HepG2 (cell line): ENCODE measurements around the gene FGA. TPM values are rescaled to one million over a fixed set of nuclear protein-coding genes. Genes with fewer than 3 reads are reported as not detected.

Experiments used
- ETV6 ChIP-seq: sonication (generic); formaldehyde crosslinking; conservative IDR thresholded peaks from 2 replicates; pipeline ENCODE4 v1.4.0; 2020; ENCODE audit warnings: missing genetic modification reagents
- IKZF4 ChIP-seq: sonication (generic); formaldehyde crosslinking; IDR thresholded peaks from 2 replicates; pipeline ENCODE4 v1.5.1; 2020; ENCODE audit warnings: borderline replicate concordance, mild to moderate bottlenecking, low read depth, missing genetic modification reagents; ENCODE audit errors: not compliant biosample characterization
- PAX8 ChIP-seq: sonication (generic); formaldehyde crosslinking; IDR thresholded peaks from 2 replicates; pipeline ENCODE4 v1.8.0; 2022; ENCODE audit warnings: mild to moderate bottlenecking, missing genetic modification reagents, borderline replicate concordance
- TBL1XR1 ChIP-seq: fragments of 150-350 bp; IDR thresholded peaks from 2 replicates; pipeline ENCODE4 v1.6.1; 2014; ENCODE audit warnings: borderline replicate concordance, low read length; ENCODE audit not compliant: partially characterized antibody
- U2AF1 ChIP-seq: fragments of 200-400 bp; formaldehyde crosslinking; optimal IDR thresholded peaks from 2 replicates; pipeline ENCODE3; 2017; ENCODE audit warnings: mild to moderate bottlenecking, low read depth, low read length
- ZNF180 ChIP-seq: sonication (generic); formaldehyde crosslinking; IDR thresholded peaks from 2 replicates; pipeline ENCODE4 v1.4.0; 2020; ENCODE audit warnings: low read depth, missing genetic modification reagents, borderline replicate concordance
- ZNF451 ChIP-seq: sonication (generic); formaldehyde crosslinking; IDR thresholded peaks from 2 replicates; pipeline ENCODE4 v1.5.0; 2020; ENCODE audit warnings: mild to moderate bottlenecking, missing genetic modification reagents
- ZNF720 ChIP-seq: sonication (generic); formaldehyde crosslinking; IDR thresholded peaks from 2 replicates; pipeline ENCODE4 v1.4.0; 2020; ENCODE audit warnings: missing genetic modification reagents
- polyA plus RNA-seq, 8 experiments: library from polyadenylated mRNA; depleted of rRNA in 3 of 8; stranded (reverse) in 7 of 8; unstranded in 1 of 8; fragments of >200 nt; fragmentation: Illumina TruSeq in 4 of 8; extraction: Trizol in 4 of 8; gene quantifications; 2 replicates each; pipeline versions ENCODE4 v1.2.1 to v1.2.3, GENCODE V29; 2011 to 2016; ENCODE audit warnings: low read depth in 4 of 8, missing spikeins in 1 of 8, mixed read lengths in 1 of 8; ENCODE audit not compliant: insufficient read depth in 1 of 8
- total RNA-seq, 5 experiments: library from RNA; depleted of rRNA; stranded (reverse); fragments of >200 nt; fragmentation: Illumina TruSeq; extraction: Trizol; gene quantifications; 2 replicates each; pipeline ENCODE4 v1.2.3, GENCODE V29; 2016; ENCODE audit warnings: low read depth in 1 of 5
- TF ChIP-seq, protein P1 (sequence below): sonication (generic); formaldehyde crosslinking; conservative IDR thresholded peaks from 2 replicates; pipeline ENCODE4 v1.8.0; 2022; ENCODE audit warnings: low read depth, missing genetic modification reagents
- TF ChIP-seq, protein P2 (sequence below), 2 experiments: fragments of 450-650 bp in 1 of 2; sonication (generic) in 1 of 2; formaldehyde crosslinking in 1 of 2; IDR thresholded peaks; 2 replicates each; pipeline versions ENCODE4 v1.6.1 to v1.8.0; 2016 to 2022; ENCODE audit warnings: antibody characterized with exemption in 1 of 2, mild to moderate bottlenecking in 1 of 2, missing genetic modification reagents in 1 of 2
- TF ChIP-seq, protein P3 (sequence below): sonication (generic); formaldehyde crosslinking; IDR thresholded peaks from 2 replicates; pipeline ENCODE4 v1.5.1; 2020; ENCODE audit warnings: missing genetic modification reagents, mild to moderate bottlenecking, borderline replicate concordance
- TF ChIP-seq, protein P4 (sequence below): sonication (generic); formaldehyde crosslinking; IDR thresholded peaks from 2 replicates; pipeline ENCODE4 v1.5.0; 2020; ENCODE audit warnings: mild to moderate bottlenecking, missing genetic modification reagents

FGA gene
- total and polyA plus RNA-seq, 2 of the 13 experiments (the other 11 are each of a cell fraction or from before 2014, with no cell fraction given), result 640 to 1,523 TPM

DNA sequence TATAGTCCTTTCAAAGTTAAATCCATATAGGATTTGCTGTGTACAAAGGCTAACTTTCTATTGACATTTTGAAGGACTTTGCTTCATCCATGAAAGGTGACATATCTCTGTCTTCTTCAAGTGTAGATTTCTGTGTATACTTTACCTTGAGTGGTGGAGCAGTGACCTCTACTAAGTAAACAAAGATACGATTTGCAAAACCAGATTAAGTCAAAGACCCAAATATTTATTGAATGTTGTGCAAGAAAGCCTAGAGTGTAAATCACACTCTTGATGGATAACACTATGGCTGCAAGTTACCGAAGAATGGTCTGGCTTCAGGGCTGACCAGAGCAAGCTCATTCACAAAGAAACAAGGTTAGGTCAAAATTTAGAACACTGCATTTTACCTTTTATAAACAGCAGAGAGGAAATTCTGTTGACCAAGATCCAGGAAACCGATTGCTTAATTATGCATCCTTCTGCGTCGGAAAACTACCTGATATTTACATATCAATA, 27.3 kb upstream of the FGA start (continued):
- TF ChIP-seq, protein P1, sequence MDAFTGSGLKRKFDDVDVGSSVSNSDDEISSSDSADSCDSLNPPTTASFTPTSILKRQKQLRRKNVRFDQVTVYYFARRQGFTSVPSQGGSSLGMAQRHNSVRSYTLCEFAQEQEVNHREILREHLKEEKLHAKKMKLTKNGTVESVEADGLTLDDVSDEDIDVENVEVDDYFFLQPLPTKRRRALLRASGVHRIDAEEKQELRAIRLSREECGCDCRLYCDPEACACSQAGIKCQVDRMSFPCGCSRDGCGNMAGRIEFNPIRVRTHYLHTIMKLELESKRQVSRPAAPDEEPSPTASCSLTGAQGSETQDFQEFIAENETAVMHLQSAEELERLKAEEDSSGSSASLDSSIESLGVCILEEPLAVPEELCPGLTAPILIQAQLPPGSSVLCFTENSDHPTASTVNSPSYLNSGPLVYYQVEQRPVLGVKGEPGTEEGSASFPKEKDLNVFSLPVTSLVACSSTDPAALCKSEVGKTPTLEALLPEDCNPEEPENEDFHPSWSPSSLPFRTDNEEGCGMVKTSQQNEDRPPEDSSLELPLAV (CRISPR knock-in tag), result no peak
- no peak for TF ChIP-seq ZNF451 (CRISPR knock-in tag)
- no peak for TF ChIP-seq U2AF1
- TF ChIP-seq, protein P2, sequence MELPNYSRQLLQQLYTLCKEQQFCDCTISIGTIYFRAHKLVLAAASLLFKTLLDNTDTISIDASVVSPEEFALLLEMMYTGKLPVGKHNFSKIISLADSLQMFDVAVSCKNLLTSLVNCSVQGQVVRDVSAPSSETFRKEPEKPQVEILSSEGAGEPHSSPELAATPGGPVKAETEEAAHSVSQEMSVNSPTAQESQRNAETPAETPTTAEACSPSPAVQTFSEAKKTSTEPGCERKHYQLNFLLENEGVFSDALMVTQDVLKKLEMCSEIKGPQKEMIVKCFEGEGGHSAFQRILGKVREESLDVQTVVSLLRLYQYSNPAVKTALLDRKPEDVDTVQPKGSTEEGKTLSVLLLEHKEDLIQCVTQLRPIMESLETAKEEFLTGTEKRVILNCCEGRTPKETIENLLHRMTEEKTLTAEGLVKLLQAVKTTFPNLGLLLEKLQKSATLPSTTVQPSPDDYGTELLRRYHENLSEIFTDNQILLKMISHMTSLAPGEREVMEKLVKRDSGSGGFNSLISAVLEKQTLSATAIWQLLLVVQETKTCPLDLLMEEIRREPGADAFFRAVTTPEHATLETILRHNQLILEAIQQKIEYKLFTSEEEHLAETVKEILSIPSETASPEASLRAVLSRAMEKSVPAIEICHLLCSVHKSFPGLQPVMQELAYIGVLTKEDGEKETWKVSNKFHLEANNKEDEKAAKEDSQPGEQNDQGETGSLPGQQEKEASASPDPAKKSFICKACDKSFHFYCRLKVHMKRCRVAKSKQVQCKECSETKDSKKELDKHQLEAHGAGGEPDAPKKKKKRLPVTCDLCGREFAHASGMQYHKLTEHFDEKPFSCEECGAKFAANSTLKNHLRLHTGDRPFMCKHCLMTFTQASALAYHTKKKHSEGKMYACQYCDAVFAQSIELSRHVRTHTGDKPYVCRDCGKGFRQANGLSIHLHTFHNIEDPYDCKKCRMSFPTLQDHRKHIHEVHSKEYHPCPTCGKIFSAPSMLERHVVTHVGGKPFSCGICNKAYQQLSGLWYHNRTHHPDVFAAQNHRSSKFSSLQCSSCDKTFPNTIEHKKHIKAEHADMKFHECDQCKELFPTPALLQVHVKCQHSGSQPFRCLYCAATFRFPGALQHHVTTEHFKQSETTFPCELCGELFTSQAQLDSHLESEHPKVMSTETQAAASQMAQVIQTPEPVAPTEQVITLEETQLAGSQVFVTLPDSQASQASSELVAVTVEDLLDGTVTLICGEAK (IDR thresholded peaks at IDR 0.05), result no peak
- TF ChIP-seq, protein P2 (CRISPR knock-in tag; IDR thresholded peaks at IDR 0.05), result no peak; the same call in 1 of the 2 replicates
- no peak for TF ChIP-seq IKZF4 (CRISPR knock-in tag)
- TF ChIP-seq ZNF720 (CRISPR knock-in tag), result no peak
- no peak for TF ChIP-seq PAX8
- TF ChIP-seq, protein P3, sequence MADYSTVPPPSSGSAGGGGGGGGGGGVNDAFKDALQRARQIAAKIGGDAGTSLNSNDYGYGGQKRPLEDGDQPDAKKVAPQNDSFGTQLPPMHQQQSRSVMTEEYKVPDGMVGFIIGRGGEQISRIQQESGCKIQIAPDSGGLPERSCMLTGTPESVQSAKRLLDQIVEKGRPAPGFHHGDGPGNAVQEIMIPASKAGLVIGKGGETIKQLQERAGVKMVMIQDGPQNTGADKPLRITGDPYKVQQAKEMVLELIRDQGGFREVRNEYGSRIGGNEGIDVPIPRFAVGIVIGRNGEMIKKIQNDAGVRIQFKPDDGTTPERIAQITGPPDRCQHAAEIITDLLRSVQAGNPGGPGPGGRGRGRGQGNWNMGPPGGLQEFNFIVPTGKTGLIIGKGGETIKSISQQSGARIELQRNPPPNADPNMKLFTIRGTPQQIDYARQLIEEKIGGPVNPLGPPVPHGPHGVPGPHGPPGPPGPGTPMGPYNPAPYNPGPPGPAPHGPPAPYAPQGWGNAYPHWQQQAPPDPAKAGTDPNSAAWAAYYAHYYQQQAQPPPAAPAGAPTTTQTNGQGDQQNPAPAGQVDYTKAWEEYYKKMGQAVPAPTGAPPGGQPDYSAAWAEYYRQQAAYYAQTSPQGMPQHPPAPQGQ (CRISPR knock-in tag), result 0 out of 2 replicates have a peak, but pooled peaks have one; percentile 67
- peak; percentile 49; the same call in 1 of the 2 replicates for TF ChIP-seq ETV6 (CRISPR knock-in tag)
- TF ChIP-seq TBL1XR1, result peak; percentile 98
- no peak for TF ChIP-seq ZNF180 (CRISPR knock-in tag)
- TF ChIP-seq, protein P4, sequence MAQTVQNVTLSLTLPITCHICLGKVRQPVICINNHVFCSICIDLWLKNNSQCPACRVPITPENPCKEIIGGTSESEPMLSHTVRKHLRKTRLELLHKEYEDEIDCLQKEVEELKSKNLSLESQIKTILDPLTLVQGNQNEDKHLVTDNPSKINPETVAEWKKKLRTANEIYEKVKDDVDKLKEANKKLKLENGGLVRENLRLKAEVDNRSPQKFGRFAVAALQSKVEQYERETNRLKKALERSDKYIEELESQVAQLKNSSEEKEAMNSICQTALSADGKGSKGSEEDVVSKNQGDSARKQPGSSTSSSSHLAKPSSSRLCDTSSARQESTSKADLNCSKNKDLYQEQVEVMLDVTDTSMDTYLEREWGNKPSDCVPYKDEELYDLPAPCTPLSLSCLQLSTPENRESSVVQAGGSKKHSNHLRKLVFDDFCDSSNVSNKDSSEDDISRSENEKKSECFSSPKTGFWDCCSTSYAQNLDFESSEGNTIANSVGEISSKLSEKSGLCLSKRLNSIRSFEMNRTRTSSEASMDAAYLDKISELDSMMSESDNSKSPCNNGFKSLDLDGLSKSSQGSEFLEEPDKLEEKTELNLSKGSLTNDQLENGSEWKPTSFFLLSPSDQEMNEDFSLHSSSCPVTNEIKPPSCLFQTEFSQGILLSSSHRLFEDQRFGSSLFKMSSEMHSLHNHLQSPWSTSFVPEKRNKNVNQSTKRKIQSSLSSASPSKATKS (CRISPR knock-in tag), result no peak
